Immature natural killer cell (primary cell): ENCODE results near the gene CDT1. TPM values are rescaled to one million over a fixed set of nuclear protein-coding genes. Genes with fewer than 3 reads are reported as not detected.

Experiments
- DNase-seq, 3 donors: peaks; one replicate each; pipeline ENCODE4 v3.0.0; 2022; ENCODE audit warnings: mixed read lengths in 1 of 3
- H3K27ac Mint-ChIP-seq, 6 donors: one replicate each; pipeline ENCODE4 v1.8.0; 2020; ENCODE audit warnings: mixed read lengths in 6 of 6, mild to moderate bottlenecking in 5 of 6, inconsistent platforms in 4 of 6, moderate library complexity in 3 of 6
- H3K27me3 Mint-ChIP-seq, 3 donors: one replicate each; pipeline ENCODE4 v1.8.0; 2020 to 2021; ENCODE audit warnings: low read depth in 3 of 3, mild to moderate bottlenecking in 3 of 3, mixed read lengths in 3 of 3, moderate library complexity in 3 of 3, inconsistent platforms in 1 of 3
- H3K36me3 Mint-ChIP-seq, 3 donors: one replicate each; pipeline ENCODE4 v1.8.0; 2020; ENCODE audit warnings: mixed read lengths in 3 of 3, inconsistent platforms in 2 of 3, mild to moderate bottlenecking in 2 of 3
- H3K4me1 Mint-ChIP-seq, 2 donors: one replicate each; pipeline ENCODE4 v1.8.0; 2020; ENCODE audit warnings: inconsistent platforms in 2 of 2, mild to moderate bottlenecking in 2 of 2, mixed read lengths in 2 of 2, moderate library complexity in 1 of 2
- H3K4me3 Mint-ChIP-seq, 5 donors: one replicate each; pipeline ENCODE4 v1.8.0; 2020; ENCODE audit warnings: mild to moderate bottlenecking in 5 of 5, mixed read lengths in 5 of 5, inconsistent platforms in 3 of 5, moderate library complexity in 3 of 5
- H3K9me3 Mint-ChIP-seq, 6 donors: one replicate each; pipeline ENCODE4 v1.8.0; 2020; ENCODE audit warnings: mild to moderate bottlenecking in 6 of 6, mixed read lengths in 6 of 6, inconsistent platforms in 4 of 6, moderate library complexity in 3 of 6
- polyA plus RNA-seq, 3 donors: library from polyadenylated mRNA; unstranded; fragments of 300-500 nt; fragmentation: Illumina TruSeq; gene quantifications; one replicate each; pipeline ENCODE4 v1.2.3, GENCODE V29; 2021

CDT1 gene
- polyA plus RNA-seq, 3 donors from 2014 or later = 1.3 to 3.1 TPM; not detected in 1

DNA sequence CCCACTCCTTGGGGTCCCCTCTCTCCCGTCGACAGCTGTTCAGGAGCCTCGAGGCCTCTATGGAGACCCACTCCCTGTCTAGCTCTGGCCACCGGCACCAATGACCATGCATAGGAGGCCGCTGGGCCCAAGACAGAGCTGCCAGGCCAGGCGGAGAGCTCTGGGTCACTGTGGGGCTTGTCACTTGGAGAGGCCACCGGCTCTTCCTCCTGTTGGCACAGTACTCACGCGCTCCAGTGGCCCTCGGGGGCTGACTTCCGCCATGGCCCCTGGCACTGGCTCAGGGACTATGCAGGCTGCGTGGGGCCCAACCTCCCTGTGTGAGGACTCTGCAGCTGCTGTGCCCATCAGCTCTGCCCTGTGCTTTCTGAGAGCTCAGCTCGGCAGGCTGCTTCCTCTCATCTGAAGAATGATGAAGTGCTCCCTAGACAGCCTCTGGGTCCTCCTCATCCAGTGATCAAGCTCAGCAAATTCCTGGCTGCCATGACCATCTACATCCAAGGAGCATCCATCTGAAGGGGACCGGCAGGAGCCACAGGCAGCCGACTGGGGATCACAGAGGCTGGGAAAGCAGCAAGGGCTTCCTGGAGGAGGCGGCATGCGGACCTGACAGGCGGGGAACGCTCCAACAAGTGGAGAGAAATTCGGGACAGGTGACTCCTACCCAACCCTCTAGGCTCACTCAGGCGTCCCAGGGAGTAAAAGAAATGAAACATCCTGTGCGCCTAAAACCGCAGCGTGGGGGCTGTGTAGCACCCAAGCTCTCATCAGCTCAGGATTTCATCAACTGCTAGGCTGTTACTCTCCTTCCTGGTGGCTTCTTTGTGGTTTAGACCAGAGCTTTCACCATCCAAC, 36.4 kb downstream of the CDT1 start:
- no peak overlapping the region for H3K4me3 Mint-ChIP-seq
- no peaks in the 10 kb centered on the region for H3K9me3 Mint-ChIP-seq
- no peaks in the 10 kb centered on the region for H3K4me1 Mint-ChIP-seq
- peaks cover 0 to 3% (median 0%) of the 10 kb centered on the region in 3 donors for H3K27me3 Mint-ChIP-seq
- DNase-seq = no peak
- H3K27ac Mint-ChIP-seq = no peak overlapping the region
- H3K36me3 Mint-ChIP-seq = peaks cover 0 to 7% (median 0%) of the 10 kb centered on the region in 3 donors

DNA sequence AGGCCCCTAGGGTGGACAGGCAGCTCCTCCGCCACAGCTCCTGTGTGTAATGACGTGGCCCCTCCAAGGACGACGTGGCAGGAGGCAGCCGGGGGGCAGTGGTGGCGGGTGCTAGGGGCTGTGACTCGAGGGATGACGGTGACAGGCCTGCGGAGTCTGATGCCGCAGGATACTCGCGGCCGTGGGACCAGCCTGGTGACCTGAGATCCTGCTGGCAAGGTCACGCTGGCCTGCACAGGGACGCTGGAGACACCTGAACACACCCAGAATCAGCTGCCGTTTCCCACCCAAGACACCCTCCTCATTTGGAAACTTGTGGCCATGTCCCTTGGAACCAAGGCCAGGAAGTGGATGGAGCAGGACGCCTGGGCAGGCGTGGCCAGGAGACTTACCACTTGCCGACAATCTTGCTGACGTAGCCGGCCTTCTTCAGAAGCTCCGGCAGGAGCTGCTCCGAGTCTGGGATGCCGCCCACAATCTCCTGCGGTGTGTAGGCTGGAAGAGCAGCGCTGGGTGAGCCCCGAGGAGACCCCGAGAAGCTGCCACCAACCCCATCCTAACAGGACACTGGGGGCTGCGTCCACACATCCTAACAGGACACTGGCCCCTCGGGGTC, 37.1 kb downstream of the CDT1 start:
- H3K4me3 Mint-ChIP-seq = no peak overlapping the region
- H3K27ac Mint-ChIP-seq = no peak overlapping the region
- peaks cover 0 to 3% (median 0%) of the 10 kb centered on the region in 3 donors for H3K36me3 Mint-ChIP-seq
- no peaks in the 10 kb centered on the region for H3K9me3 Mint-ChIP-seq
- H3K4me1 Mint-ChIP-seq = no peaks in the 10 kb centered on the region
- no peak for DNase-seq
- peaks cover 0 to 3% (median 0%) of the 10 kb centered on the region in 3 donors for H3K27me3 Mint-ChIP-seq

DNA sequence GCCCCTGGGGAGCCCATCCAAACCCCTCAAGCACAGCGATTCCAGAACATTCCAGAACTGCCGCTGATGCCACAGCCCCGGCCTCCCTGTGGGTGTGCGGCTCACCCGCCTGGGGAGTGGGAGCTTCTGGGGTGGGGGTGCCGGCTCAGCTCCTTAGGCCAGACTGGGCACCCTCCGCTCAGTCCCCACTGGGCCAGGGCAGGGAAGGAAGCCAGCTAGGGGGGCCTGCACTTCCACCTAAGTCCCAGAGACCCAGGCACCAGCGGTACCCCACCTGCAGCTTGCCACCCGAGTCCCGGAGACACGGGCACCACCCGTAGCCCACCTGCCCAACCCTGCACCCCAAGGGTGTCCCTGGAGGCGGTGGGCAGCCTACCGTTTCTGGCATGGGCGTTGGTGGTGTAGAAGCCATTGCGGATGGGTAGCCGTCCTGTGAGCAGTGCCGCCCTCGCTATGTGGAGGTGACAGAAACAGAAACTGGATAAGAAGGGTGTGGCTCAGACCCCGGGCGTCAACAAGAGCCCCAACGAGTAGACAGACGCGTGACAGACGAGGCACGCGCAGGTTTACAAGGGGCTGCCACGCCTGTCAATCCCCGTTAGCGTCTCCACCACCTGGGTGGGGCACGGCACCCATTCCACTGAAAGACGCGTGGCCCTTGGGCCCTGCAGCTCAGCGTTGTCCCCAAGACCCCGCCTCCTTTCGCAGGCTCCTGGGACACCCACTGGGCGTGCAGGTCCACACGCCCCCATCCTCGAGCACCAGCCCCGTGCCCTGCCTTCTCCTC, 38.1 kb downstream of the CDT1 start:
- DNase-seq = no peak
- H3K27me3 Mint-ChIP-seq = peaks cover 0 to 3% (median 0%) of the 10 kb centered on the region in 3 donors
- H3K4me3 Mint-ChIP-seq = no peak overlapping the region
- no peak overlapping the region for H3K27ac Mint-ChIP-seq
- no peaks in the 10 kb centered on the region for H3K4me1 Mint-ChIP-seq
- H3K36me3 Mint-ChIP-seq = peaks cover 0 to 3% (median 0%) of the 10 kb centered on the region in 3 donors
- H3K9me3 Mint-ChIP-seq = no peaks in the 10 kb centered on the region

DNA sequence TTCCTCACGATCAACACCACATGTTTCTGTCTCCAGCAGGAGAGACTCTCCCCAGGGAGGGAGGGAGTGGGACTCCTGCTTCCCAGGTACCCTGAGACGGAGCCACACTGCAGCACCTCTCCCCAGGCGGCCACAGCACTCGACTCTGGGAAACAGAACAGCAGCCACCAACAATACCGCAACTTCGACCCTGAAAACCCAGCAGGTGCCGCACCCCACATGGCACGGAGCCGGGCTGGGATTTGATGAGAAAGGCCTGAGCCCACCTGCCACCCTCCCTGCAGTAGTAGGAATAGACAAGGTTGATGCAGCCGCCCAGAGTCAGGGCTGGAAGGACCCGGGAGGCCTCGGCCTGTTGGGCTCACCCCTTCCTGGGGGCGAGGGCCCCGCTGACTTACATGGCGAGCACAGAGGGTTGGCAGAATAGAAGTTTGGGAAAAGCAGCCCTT, 38.7 kb downstream of the CDT1 start:
- H3K4me3 Mint-ChIP-seq = no peak overlapping the region
- H3K4me1 Mint-ChIP-seq = no peaks in the 10 kb centered on the region
- no peak for DNase-seq
- H3K27ac Mint-ChIP-seq = no peak overlapping the region
- H3K36me3 Mint-ChIP-seq = peaks cover 0 to 3% (median 0%) of the 10 kb centered on the region in 3 donors
- H3K9me3 Mint-ChIP-seq = no peaks in the 10 kb centered on the region
- H3K27me3 Mint-ChIP-seq = no peaks in the 10 kb centered on the region

DNA sequence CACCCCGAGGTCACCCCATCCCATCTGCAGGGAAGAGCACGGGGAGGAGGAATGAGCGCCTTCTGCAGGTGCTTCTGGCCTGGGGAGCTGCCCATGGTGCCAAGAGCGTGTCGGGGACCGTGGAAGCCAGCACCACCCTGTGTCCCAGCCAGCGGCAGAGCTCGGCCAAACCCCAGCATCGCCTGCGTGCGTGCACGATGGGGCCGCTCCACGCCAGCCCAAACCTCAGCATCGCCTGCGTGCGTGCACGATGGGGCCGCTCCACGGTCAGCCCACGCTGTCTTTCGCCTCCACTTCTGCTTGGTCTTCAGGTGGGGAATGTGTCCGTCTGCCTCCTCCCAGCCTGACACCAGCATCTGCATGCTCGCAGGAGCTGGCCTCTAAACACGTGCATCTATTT, 39.2 kb downstream of the CDT1 start:
- DNase-seq = no peak
- Mint-ChIP-seq H3K4me1 (no peaks in the 10 kb centered on the region), H3K36me3 (peaks cover 0 to 3% (median 0%) of the 10 kb centered on the region in 3 donors), H3K27me3 (no peaks in the 10 kb centered on the region), H3K4me3 (no peak overlapping the region), H3K27ac (no peak overlapping the region), H3K9me3 (no peaks in the 10 kb centered on the region)

DNA sequence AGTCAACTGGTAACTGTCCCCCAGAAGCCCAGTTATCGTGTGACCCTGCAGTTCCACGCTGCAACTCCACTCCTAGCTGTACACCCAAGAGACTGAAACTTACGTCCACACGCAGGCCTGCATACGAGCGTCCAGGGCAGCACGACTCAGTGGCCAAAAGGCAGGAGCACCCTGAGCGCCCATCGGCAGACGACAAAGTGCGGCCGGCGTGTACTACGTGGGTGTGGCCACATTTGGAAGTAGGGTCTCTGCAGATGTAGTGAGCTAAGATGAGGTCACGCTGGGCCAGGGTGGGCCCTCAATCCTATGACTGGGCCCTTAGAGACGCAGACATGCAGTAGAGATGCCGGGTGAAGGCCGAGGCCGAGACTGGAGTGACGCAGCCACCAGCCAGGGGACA, 39.7 kb downstream of the CDT1 start:
- no peaks in the 10 kb centered on the region for H3K9me3 Mint-ChIP-seq
- no peak overlapping the region for H3K27ac Mint-ChIP-seq
- no peak for DNase-seq
- no peaks in the 10 kb centered on the region for H3K27me3 Mint-ChIP-seq
- no peaks in the 10 kb centered on the region for H3K4me1 Mint-ChIP-seq
- H3K4me3 Mint-ChIP-seq = no peak overlapping the region
- peaks cover 0 to 3% (median 0%) of the 10 kb centered on the region in 3 donors for H3K36me3 Mint-ChIP-seq

DNA sequence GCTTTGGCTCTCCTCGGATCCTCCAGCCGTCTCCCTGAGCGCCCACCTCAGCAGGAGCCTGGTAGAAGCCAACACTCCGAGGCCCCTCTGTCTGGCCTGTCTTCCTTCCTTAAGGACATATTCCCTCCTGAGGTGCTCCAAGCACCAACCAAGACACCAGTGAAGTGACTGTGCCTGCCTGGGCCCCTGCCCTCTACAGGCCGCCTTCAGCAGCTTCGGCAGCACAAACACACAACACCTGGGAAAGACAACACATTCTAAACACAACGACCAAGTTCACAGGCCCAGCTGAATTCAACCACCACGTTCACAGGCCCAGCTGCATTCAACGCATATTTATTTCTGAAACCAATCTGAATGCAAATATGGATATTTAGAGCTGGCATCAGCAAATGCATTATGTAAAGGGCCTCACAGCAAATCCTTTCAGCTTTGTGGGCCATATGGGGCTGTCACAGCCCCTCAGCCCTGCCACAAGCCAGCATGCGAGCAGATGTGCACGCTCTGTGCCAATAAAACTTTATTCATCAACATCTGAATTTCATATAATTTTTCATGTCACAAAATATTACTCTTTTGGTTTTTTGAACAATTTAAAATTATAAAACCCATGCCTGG, 40.9 kb downstream of the CDT1 start:
- Mint-ChIP-seq H3K4me3 (no peak overlapping the region), H3K9me3 (no peaks in the 10 kb centered on the region), H3K27me3 (peaks cover 0 to under 1% (median 0%) of the 10 kb centered on the region in 3 donors), H3K27ac (no peak overlapping the region), H3K4me1 (no peaks in the 10 kb centered on the region), H3K36me3 (peaks cover 0 to 3% (median 0%) of the 10 kb centered on the region in 3 donors)
- DNase-seq = no peak

DNA sequence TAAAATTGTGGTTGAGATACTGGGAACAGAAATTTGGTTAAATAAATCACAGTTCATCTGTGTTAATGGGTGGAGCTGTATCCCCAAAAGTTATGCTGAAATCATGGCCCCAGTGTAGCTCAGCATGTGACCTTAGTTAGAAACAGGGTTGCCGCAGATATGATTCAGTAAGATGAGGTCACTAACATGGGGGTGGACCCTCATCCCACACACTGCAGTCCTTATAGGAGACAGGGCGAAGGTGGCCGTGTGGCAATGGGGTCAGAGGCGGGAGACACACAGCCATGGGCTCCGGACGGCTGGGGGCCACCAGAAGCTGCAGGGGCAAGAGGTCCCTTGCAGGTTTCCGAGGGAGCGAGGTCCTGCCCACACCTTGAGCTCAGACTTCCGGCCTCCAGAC, 42.5 kb downstream of the CDT1 start:
- DNase-seq = no peak
- H3K4me1 Mint-ChIP-seq = no peaks in the 10 kb centered on the region
- H3K36me3 Mint-ChIP-seq = peaks cover 0 to 3% (median 0%) of the 10 kb centered on the region in 3 donors
- H3K27ac Mint-ChIP-seq = no peak overlapping the region
- no peaks in the 10 kb centered on the region for H3K9me3 Mint-ChIP-seq
- H3K27me3 Mint-ChIP-seq = peaks cover 0 to 2% (median 0%) of the 10 kb centered on the region in 3 donors
- no peak overlapping the region for H3K4me3 Mint-ChIP-seq

DNA sequence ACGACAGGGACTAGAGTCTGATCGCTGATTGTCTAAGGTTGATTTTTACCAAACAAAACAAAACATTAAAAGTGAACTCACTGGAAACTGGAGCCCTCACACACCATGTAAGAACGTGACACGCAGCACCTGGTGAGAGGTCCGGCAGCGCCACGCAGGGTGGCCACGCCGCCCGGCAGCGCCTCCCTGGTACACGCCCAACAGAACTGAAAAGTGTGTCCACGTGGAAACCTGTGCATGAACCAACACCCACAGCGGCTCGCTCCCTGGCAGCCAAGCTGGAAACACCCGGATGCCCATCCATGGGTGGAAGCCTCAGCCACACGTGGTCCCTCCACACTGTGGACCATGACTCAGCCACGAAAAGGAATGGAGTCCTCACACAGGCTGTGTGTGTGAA, 44.1 kb downstream of the CDT1 start:
- no peak overlapping the region for H3K27ac Mint-ChIP-seq
- H3K36me3 Mint-ChIP-seq = peaks cover 0 to 3% (median 0%) of the 10 kb centered on the region in 3 donors
- no peak overlapping the region for H3K4me3 Mint-ChIP-seq
- H3K27me3 Mint-ChIP-seq = peaks cover 0 to 2% (median 0%) of the 10 kb centered on the region in 3 donors
- no peaks in the 10 kb centered on the region for H3K9me3 Mint-ChIP-seq
- no peak for DNase-seq
- H3K4me1 Mint-ChIP-seq = peaks cover 1 to 8% of the 10 kb centered on the region in 2 donors

DNA sequence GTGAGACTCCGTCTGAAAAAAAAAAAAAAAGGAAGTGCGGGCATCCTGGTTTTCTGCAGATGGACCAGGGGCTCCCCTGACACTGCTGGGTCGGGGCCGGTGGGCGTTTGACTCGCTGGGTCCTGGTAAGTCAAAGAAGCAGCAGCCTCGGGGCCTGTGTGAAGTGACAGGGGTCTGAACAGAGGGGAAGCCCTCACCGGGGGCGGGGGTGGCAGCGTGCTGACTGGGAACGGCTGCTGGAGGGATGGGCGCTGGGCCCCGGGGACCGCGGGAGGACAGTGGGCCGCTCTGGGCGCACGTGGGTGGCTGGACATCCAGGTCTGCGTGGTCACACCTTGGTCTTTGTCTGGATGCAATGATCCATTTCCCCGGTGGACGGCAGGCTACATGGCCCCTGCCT, 45.0 kb downstream of the CDT1 start:
- no peak for DNase-seq
- Mint-ChIP-seq H3K4me1 (peaks cover 4 to 8% of the 10 kb centered on the region in 2 donors), H3K9me3 (no peaks in the 10 kb centered on the region), H3K4me3 (no peak overlapping the region), H3K27ac (no peak overlapping the region), H3K27me3 (peaks cover 0 to 2% (median 1%) of the 10 kb centered on the region in 3 donors), H3K36me3 (no peaks in the 10 kb centered on the region)

DNA sequence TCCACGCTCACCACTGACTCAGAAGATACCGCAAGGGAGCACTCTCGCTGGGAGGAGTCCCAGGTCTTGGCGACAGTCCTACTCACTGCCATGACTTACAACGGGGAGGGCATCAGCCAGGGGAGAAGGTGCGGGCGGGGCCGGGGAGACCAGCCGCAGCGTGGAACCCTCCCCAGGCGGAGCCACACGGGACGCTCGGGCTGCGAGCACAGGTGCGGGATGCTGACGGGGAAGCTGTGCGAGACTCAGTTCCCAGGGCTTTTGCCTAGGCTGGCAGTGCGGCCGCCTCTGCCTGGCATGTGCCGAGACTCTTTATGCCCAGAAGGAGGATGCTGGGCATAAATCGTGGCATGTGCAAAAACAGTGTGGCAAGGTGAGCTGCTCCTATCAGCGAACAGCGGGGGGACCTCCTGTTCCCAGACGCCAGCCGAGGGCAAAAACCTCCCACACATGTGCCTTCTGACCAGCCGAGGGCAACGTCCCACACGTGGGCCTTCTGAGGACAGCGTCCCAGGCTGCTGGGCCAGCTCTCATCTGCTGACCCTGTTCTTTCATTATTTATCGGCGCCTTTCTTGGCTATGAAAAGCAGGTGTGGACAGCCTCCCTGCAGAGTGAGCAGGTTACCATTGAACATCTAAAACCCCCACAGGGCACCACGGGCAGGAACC, 47.1 kb downstream of the CDT1 start:
- H3K27ac Mint-ChIP-seq = no peak overlapping the region
- H3K4me1 Mint-ChIP-seq = peaks cover 16 to 23% of the 10 kb centered on the region in 2 donors
- H3K36me3 Mint-ChIP-seq = no peaks in the 10 kb centered on the region
- H3K4me3 Mint-ChIP-seq = no peak overlapping the region
- DNase-seq = no peak
- H3K9me3 Mint-ChIP-seq = no peaks in the 10 kb centered on the region
- H3K27me3 Mint-ChIP-seq = peaks cover 0 to 3% (median 2%) of the 10 kb centered on the region in 3 donors

DNA sequence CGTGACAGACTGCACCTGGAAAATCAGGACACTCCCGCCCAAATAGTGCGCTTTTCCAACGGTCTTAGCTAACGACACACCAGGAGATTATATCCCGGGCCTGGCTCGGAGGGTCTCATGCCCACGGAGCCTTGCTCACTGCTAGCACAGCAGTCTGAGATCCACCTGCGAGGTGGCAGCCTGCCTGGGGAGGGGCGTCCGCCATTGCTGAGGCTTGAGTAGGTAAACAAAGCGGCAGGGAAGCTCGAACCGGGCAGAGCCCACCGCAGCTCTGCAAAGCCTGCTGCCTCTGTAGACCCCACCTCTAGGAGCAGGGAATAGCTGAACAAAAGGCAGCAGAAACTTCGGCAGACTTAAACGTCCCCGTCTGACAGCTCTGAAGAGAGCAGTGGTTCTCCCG, 48.0 kb downstream of the CDT1 start:
- no peak for DNase-seq
- no peak overlapping the region for H3K27ac Mint-ChIP-seq
- H3K27me3 Mint-ChIP-seq = peaks cover 0 to 3% (median 2%) of the 10 kb centered on the region in 3 donors
- no peaks in the 10 kb centered on the region for H3K36me3 Mint-ChIP-seq
- no peaks in the 10 kb centered on the region for H3K9me3 Mint-ChIP-seq
- no peak overlapping the region for H3K4me3 Mint-ChIP-seq
- peaks cover 18 to 26% of the 10 kb centered on the region in 2 donors for H3K4me1 Mint-ChIP-seq

DNA sequence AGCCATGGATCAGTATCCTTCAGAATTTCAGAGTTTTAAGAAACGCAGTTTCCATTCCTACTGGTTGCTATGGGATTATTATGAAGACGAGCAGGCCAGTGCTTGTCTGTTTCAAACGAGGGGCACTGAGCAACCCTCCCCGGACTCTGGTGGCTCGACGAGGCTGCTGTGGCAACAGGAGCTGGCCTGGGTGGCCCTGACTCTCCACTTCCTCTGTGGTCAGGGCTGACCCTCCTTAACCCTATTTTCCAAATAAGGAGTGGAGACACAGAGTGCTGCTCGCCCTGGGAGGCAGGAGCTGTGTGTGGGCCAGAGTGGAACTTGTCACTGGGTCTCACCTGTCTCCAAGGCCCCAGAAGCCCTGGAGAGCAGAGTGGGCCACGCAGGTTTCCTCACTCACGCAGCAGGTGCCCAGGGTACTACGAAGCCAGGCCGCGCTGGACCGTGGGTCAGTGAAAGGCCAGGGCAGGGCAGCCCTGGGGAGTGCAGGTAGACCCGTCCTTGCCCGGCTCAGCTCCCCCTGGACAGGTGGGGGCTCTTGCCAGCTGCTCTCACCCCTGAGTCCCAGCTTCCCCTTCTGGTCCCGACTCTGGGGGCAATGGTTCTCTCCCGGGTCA, 49.8 kb downstream of the CDT1 start:
- H3K4me3 Mint-ChIP-seq = no peak overlapping the region
- no peaks in the 10 kb centered on the region for H3K9me3 Mint-ChIP-seq
- H3K4me1 Mint-ChIP-seq = peaks cover 29 to 38% of the 10 kb centered on the region in 2 donors
- H3K36me3 Mint-ChIP-seq = peaks cover 0 to 3% (median 0%) of the 10 kb centered on the region in 3 donors
- no peak for DNase-seq
- H3K27me3 Mint-ChIP-seq = peaks cover 3 to 7% (median 5%) of the 10 kb centered on the region in 3 donors
- H3K27ac Mint-ChIP-seq = no peak overlapping the region
